HepG2 (cell line): ENCODE results near the gene ANKRD11. TPM values are rescaled to one million over a fixed set of nuclear protein-coding genes. Genes with fewer than 3 reads are reported as not detected.

Experiments used
- BCL6 ChIP-seq: IDR thresholded peaks from 2 replicates; pipeline ENCODE4 v1.6.1; 2016; ENCODE audit warnings: missing genetic modification reagents, missing compliant biosample characterization
- FOSL1 ChIP-seq: sonication (generic); formaldehyde crosslinking; IDR thresholded peaks from 2 replicates; pipeline ENCODE4 v1.9.0; 2021; ENCODE audit warnings: missing genetic modification reagents, borderline replicate concordance
- GABPA ChIP-seq, 2 experiments: IDR thresholded peaks; 2 replicates each; pipeline ENCODE4 v1.6.1; 2011 to 2016; ENCODE audit warnings: low read depth in 2 of 2, low read length in 1 of 2, missing biosample characterization in 1 of 2, missing genetic modification characterization in 1 of 2
- HMG20A ChIP-seq: IDR thresholded peaks from 2 replicates; pipeline ENCODE4 v1.6.1; 2016; ENCODE audit warnings: borderline replicate concordance
- HOXA5 ChIP-seq: sonication (generic); formaldehyde crosslinking; IDR thresholded peaks from 2 replicates; pipeline ENCODE4 v1.4.0; 2020; ENCODE audit warnings: missing genetic modification reagents
- NCOA1 ChIP-seq: sonication (generic); formaldehyde crosslinking; IDR thresholded peaks from 2 replicates; pipeline ENCODE4 v1.9.0; 2021; ENCODE audit warnings: missing genetic modification reagents
- NFKB2 ChIP-seq: sonication (generic); formaldehyde crosslinking; IDR thresholded peaks from 2 replicates; pipeline ENCODE4 v1.4.0; 2020; ENCODE audit warnings: missing genetic modification reagents, borderline replicate concordance
- PAXIP1 ChIP-seq: sonication (generic); formaldehyde crosslinking; conservative IDR thresholded peaks from 2 replicates; pipeline ENCODE4 v1.4.0; 2020; ENCODE audit warnings: mild to moderate bottlenecking, missing genetic modification reagents, moderate library complexity
- TARDBP ChIP-seq: sonication (generic); formaldehyde crosslinking; IDR thresholded peaks from 2 replicates; pipeline ENCODE4 v1.8.0; 2022; ENCODE audit warnings: mild to moderate bottlenecking, missing genetic modification reagents
- TCF7 ChIP-seq: sonication (generic); IDR thresholded peaks from 2 replicates; pipeline ENCODE4 v1.6.1; 2016; ENCODE audit warnings: antibody characterized with exemption, low read depth
- THAP9 ChIP-seq: sonication (generic); formaldehyde crosslinking; IDR thresholded peaks from 2 replicates; pipeline ENCODE4; 2020; ENCODE audit warnings: missing genetic modification reagents, mild to moderate bottlenecking, borderline replicate concordance
- U2AF2 ChIP-seq: fragments of 200-400 bp; formaldehyde crosslinking; IDR thresholded peaks from 2 replicates; pipeline ENCODE4 v1.6.1; 2017; ENCODE audit warnings: low read depth, mild to moderate bottlenecking, low read length
- ZFAT ChIP-seq: sonication (generic); formaldehyde crosslinking; conservative IDR thresholded peaks from 2 replicates; pipeline ENCODE4 v1.8.1; 2023; ENCODE audit warnings: missing genetic modification reagents, inconsistent platforms
- ZKSCAN1 ChIP-seq: fragments of 150-350 bp; IDR thresholded peaks from 2 replicates; pipeline ENCODE4 v1.6.1; 2014; ENCODE audit warnings: low read length
- ZNF264 ChIP-seq: sonication (generic); formaldehyde crosslinking; IDR thresholded peaks from 2 replicates; pipeline ENCODE4 v1.4.0; 2020; ENCODE audit warnings: missing genetic modification reagents
- ZNF615 ChIP-seq: sonication (generic); formaldehyde crosslinking; IDR thresholded peaks from 2 replicates; pipeline ENCODE4 v1.5.0; 2020; ENCODE audit warnings: mild to moderate bottlenecking, missing genetic modification reagents, borderline replicate concordance
- ZNF646 ChIP-seq: sonication (generic); formaldehyde crosslinking; IDR thresholded peaks from 2 replicates; pipeline ENCODE4 v1.9.0; 2021; ENCODE audit warnings: mild to moderate bottlenecking, missing genetic modification reagents
- ZNF660 ChIP-seq: sonication (generic); formaldehyde crosslinking; IDR thresholded peaks from 2 replicates; pipeline ENCODE4 v1.5.1; 2020; ENCODE audit warnings: mild to moderate bottlenecking, low read depth, missing genetic modification reagents, borderline replicate concordance
- ZSCAN9 ChIP-seq: IDR thresholded peaks from 2 replicates; pipeline ENCODE4 v1.6.1; 2016; ENCODE audit warnings: borderline replicate concordance
- polyA plus RNA-seq, 8 experiments: library from polyadenylated mRNA; depleted of rRNA in 3 of 8; stranded (reverse) in 7 of 8; unstranded in 1 of 8; fragments of >200 nt; fragmentation: Illumina TruSeq in 4 of 8; extraction: Trizol in 4 of 8; gene quantifications; 2 replicates each; pipeline versions ENCODE4 v1.2.1 to v1.2.3, GENCODE V29; 2011 to 2016; ENCODE audit warnings: low read depth in 4 of 8, missing spikeins in 1 of 8, mixed read lengths in 1 of 8; ENCODE audit not compliant: insufficient read depth in 1 of 8
- total RNA-seq, 5 experiments: library from RNA; depleted of rRNA; stranded (reverse); fragments of >200 nt; fragmentation: Illumina TruSeq; extraction: Trizol; gene quantifications; 2 replicates each; pipeline ENCODE4 v1.2.3, GENCODE V29; 2016; ENCODE audit warnings: low read depth in 1 of 5

ANKRD11 gene
- total and polyA plus RNA-seq, 2 of the 13 experiments (the other 11 are each of a cell fraction or from before 2014, with no cell fraction given) = 21.4 to 38.4 TPM

- TF ChIP-seq THAP9 (CRISPR knock-in tag) (peak; percentile 20; the same call in 1 of the 2 replicates), ZNF264 (no peak), ZFAT (CRISPR knock-in tag) (no peak), ZNF615 (CRISPR knock-in tag) (no peak), ZNF660 (CRISPR knock-in tag) (no peak), HMG20A (CRISPR knock-in tag) (no peak), FOSL1 (no peak), GABPA (IDR thresholded peaks at IDR 0.05; ENCODE audit: low read depth, low read length) (no peak), GABPA (CRISPR knock-in tag; IDR thresholded peaks at IDR 0.05; ENCODE audit: low read depth) (no peak), HOXA5 (CRISPR knock-in tag) (no peak), NFKB2 (CRISPR knock-in tag) (no peak), U2AF2 (no peak), TARDBP (CRISPR knock-in tag) (peak; percentile 71; the same call in 1 of the 2 replicates), BCL6 (CRISPR knock-in tag) (peak; percentile 38; the same call in 1 of the 2 replicates), ZKSCAN1 (no peak), ZNF646 (CRISPR knock-in tag) (no peak), ZSCAN9 (no peak; the same call in 1 of the 2 replicates), NCOA1 (no peak), PAXIP1 (CRISPR knock-in tag) (peak; percentile 63), TCF7 (no peak)
Observed at GRCh38 chr16:89417352-89417751, 73.0 kb downstream of the ANKRD11 start (continued).
